ENCODE data around the gene MS4A10. TPM values are rescaled to one million over a fixed set of nuclear protein-coding genes. Genes with fewer than 3 reads are reported as not detected.

Gene MS4A10
- total RNA-seq, 1 experiment from 2014 or later, result not detected

DNA sequence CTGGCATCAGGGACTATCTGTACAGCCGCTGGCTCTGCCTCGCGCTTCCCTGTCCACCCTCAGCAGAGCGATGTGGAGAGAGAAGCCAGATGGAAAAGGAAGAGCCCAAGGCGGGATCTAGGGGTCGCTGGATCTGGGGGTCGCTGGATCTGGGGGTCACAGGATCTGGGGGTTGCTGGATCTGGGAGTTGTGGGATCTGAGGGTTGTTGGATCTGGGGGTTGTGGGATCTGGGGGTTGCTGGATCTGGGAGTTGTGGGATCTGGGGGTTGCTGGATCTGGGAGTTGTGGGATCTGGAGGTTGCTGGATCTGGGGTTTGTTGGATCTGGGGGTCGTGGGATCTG, 2.0 kb upstream of the MS4A10 start:
- Histone ChIP-seq H4K20me1 (ENCODE audit: low read length) (no peaks in the 10 kb centered on the region), H3K27me3 (ENCODE audit: low read length) (no peaks in the 10 kb centered on the region), H3K79me2 (ENCODE audit: low read length) (no peaks in the 10 kb centered on the region), H3F3A (ENCODE audit: low read length, unreplicated experiment) (no peaks in the 10 kb centered on the region), H3K4me3 (ENCODE audit: low read length) (no peak overlapping the region), H3K9ac (ENCODE audit: low read length) (no peak overlapping the region), H3K36me3 (ENCODE audit: low read depth, low read length) (no peaks in the 10 kb centered on the region), H3K9me2 (replicated peaks; ENCODE audit: low read length) (no peaks in the 10 kb centered on the region), H3K27ac (ENCODE audit: low read length) (no peak overlapping the region), H3K4me1 (ENCODE audit: insufficient read depth, low read length) (peaks cover 10% of the 10 kb centered on the region; the same call in 1 of the 2 replicates), H3K4me2 (ENCODE audit: low read length) (no peak overlapping the region), H2AFZ (ENCODE audit: low read length) (no peak overlapping the region), H3K9me3 (ENCODE audit: low read length) (no peaks in the 10 kb centered on the region)
- DNase-seq, result no peak
- intact Hi-C loops (cut with micrococcal nuclease), result no loop called here
- no TSS peak for BruUV-seq (replicated peaks)
- ATAC-seq, result no peak
- ChIA-PET CTCF (no interaction called here), POLR2A (ENCODE audit: unreplicated experiment) (no interaction called here)
- TF ChIP-seq EZH2phosphoT487 (IDR thresholded peaks at IDR 0.05; ENCODE audit: borderline replicate concordance, low read length), result no peak
- TF ChIP-seq, protein P1, sequence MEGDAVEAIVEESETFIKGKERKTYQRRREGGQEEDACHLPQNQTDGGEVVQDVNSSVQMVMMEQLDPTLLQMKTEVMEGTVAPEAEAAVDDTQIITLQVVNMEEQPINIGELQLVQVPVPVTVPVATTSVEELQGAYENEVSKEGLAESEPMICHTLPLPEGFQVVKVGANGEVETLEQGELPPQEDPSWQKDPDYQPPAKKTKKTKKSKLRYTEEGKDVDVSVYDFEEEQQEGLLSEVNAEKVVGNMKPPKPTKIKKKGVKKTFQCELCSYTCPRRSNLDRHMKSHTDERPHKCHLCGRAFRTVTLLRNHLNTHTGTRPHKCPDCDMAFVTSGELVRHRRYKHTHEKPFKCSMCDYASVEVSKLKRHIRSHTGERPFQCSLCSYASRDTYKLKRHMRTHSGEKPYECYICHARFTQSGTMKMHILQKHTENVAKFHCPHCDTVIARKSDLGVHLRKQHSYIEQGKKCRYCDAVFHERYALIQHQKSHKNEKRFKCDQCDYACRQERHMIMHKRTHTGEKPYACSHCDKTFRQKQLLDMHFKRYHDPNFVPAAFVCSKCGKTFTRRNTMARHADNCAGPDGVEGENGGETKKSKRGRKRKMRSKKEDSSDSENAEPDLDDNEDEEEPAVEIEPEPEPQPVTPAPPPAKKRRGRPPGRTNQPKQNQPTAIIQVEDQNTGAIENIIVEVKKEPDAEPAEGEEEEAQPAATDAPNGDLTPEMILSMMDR (conservative IDR thresholded peaks at IDR 0.05; ENCODE audit: low read depth, low read length), result no peak
- no peak for TF ChIP-seq EZH2 (IDR thresholded peaks at IDR 0.05; ENCODE audit: low read length, unreplicated experiment)

DNA sequence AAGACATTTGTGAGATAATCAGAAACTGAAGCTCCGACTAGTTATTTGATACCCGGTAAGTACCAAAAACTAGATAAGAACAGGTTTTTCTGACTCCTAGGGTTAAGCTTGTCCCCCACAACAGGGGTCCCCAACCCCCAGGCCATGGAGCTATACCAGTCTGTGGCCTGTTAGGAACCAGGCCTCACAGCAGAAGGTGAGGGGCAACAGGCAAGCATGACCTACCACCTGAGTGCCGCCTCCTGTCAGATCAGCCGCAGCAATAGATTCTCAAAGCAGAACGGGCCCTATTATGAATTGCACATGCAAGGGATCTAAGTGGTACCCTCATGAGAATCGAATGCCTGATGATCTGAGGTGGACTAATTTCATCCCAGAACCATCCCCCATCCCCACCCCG, 1.2 kb upstream of the MS4A10 start:
- Histone ChIP-seq H3K79me2 (ENCODE audit: low read length) (no peaks in the 10 kb centered on the region), H2AFZ (ENCODE audit: low read length) (no peak overlapping the region), H3F3A (ENCODE audit: low read length, unreplicated experiment) (no peaks in the 10 kb centered on the region), H3K4me1 (ENCODE audit: insufficient read depth, low read length) (peaks cover 10% of the 10 kb centered on the region; the same call in 1 of the 2 replicates), H3K9me2 (replicated peaks; ENCODE audit: low read length) (no peaks in the 10 kb centered on the region), H3K27ac (ENCODE audit: low read length) (no peak overlapping the region), H3K27me3 (ENCODE audit: low read length) (no peaks in the 10 kb centered on the region), H3K36me3 (ENCODE audit: low read depth, low read length) (no peaks in the 10 kb centered on the region), H3K4me3 (ENCODE audit: low read length) (no peak overlapping the region), H3K9me3 (ENCODE audit: low read length) (no peaks in the 10 kb centered on the region), H4K20me1 (ENCODE audit: low read length) (no peaks in the 10 kb centered on the region), H3K9ac (ENCODE audit: low read length) (no peak overlapping the region), H3K4me2 (ENCODE audit: low read length) (no peak overlapping the region)
- no peak for ATAC-seq
- TF ChIP-seq EZH2phosphoT487 (IDR thresholded peaks at IDR 0.05; ENCODE audit: borderline replicate concordance, low read length) (no peak), EZH2 (IDR thresholded peaks at IDR 0.05; ENCODE audit: low read length, unreplicated experiment) (no peak)
- TF ChIP-seq, protein P1 (conservative IDR thresholded peaks at IDR 0.05; ENCODE audit: low read depth, low read length), result no peak
- DNase-seq, result no peak
- POLR2A ChIA-PET (ENCODE audit: unreplicated experiment), result no interaction called here
- BruUV-seq (replicated peaks), result no TSS peak
- CTCF ChIA-PET, result interaction anchor here (0.5 kb wide), 2 partner anchors 21 to 39 kb away, joined by 4 read pairs; no protein-coding TSS in a partner anchor
- intact Hi-C loops (cut with micrococcal nuclease), result no loop called here

DNA sequence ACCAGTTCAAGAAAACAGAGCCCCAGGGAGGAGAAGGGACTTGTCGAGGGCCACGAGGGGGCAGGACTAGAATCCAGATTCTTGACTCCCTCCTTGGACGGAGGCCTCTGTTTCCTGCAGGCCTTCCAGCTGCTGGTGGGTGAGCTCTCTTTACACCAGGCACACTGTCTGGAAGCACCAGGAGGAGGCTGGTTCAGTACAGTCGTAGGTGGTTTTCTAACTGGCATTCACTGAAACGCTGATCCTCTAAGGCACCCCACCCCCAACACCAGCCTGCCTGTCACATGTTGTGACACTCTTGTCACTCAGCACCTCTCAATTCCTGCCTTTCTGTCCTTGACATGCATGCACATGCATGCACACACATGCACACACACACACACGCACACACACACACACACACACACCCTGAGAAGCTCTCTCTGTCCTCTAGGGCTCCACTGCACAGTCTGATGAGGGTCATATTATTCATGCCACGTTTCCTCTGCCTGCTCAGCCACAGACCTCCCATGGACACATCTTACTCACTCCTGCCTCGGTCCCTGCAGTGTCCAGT, 751 bp downstream of the MS4A10 start:
- ATAC-seq, result peak; percentile 51
- H4K20me1 ChIP-seq (ENCODE audit: low read length), result no peaks in the 10 kb centered on the region
- no peaks in the 10 kb centered on the region for H3K9me2 ChIP-seq (replicated peaks; ENCODE audit: low read length)
- H3K4me1 ChIP-seq (ENCODE audit: insufficient read depth, low read length), result peaks cover 10% of the 10 kb centered on the region; the same call in 1 of the 2 replicates
- intact Hi-C loops (cut with micrococcal nuclease), result no loop called here
- H2AFZ ChIP-seq (ENCODE audit: low read length), result no peak overlapping the region
- no peaks in the 10 kb centered on the region for H3K9me3 ChIP-seq (ENCODE audit: low read length)
- no peak overlapping the region for H3K4me3 ChIP-seq (ENCODE audit: low read length)
- no peaks in the 10 kb centered on the region for H3K27me3 ChIP-seq (ENCODE audit: low read length)
- H3K9ac ChIP-seq (ENCODE audit: low read length), result no peak overlapping the region
- no peak overlapping the region for H3K4me2 ChIP-seq (ENCODE audit: low read length)
- BruUV-seq (replicated peaks), result no TSS peak
- H3F3A ChIP-seq (ENCODE audit: low read length, unreplicated experiment), result no peaks in the 10 kb centered on the region
- TF ChIP-seq EZH2phosphoT487 (IDR thresholded peaks at IDR 0.05; ENCODE audit: borderline replicate concordance, low read length) (no peak), EZH2 (IDR thresholded peaks at IDR 0.05; ENCODE audit: low read length, unreplicated experiment) (no peak)
- TF ChIP-seq, protein P1 (conservative IDR thresholded peaks at IDR 0.05; ENCODE audit: low read depth, low read length), result no peak
- no peak for DNase-seq
- no peaks in the 10 kb centered on the region for H3K36me3 ChIP-seq (ENCODE audit: low read depth, low read length)
- ChIA-PET CTCF (no interaction called here), POLR2A (ENCODE audit: unreplicated experiment) (no interaction called here)
- no peaks in the 10 kb centered on the region for H3K79me2 ChIP-seq (ENCODE audit: low read length)
- no peak overlapping the region for H3K27ac ChIP-seq (ENCODE audit: low read length)

Measured in PC-3 (cell line).